OCI-LY7 (cell line): ENCODE results near the gene TMIGD2. TPM values are rescaled to one million over a fixed set of nuclear protein-coding genes. Genes with fewer than 3 reads are reported as not detected.
"Not testable (repeated sequence)": the region's sequence is repeated elsewhere in the genome, so short reads cannot be mapped to it uniquely, and the experiment has no call there.

Experiments
- BruUV-seq: library from RNA; stranded (reverse); fragments of 400-500 nt; replicated peaks from 2 replicates; lab custom pipeline; 2021; lab: Mats Ljungman, UMichigan
- CTCF ChIA-PET: fragments of 300-600 bp; sonication (Branson Sonifier 250); formaldehyde crosslinking; loops from one replicate; lab custom pipeline; 2022; ENCODE audit warnings: antibody characterized with exemption; ENCODE audit not compliant: unreplicated experiment; lab: Charles Lee
- POLR2A ChIA-PET: fragments of 300-600 bp; sonication (Branson Sonifier 250); formaldehyde crosslinking; loops from one replicate; lab custom pipeline; 2022; ENCODE audit warnings: antibody characterized with exemption; lab: Charles Lee
- DNase-seq: peaks from one replicate; pipeline ENCODE4 v3.0.0-alpha.2; 2015; ENCODE audit warnings: low spot score
- H2AFZ ChIP-seq: fragments of 200-600 bp; sonication (generic), shearing (Covaris generic); 2 replicates; pipeline ENCODE4 v1.6.1; 2014; ENCODE audit warnings: mild to moderate bottlenecking, antibody characterized with exemption, low read length, moderate library complexity
- H3K27ac ChIP-seq: fragments of 200-600 bp; sonication (generic); 2 replicates; pipeline ENCODE4 v1.5.1; 2014; ENCODE audit warnings: mixed run types, low read depth, mild to moderate bottlenecking, moderate library complexity, low read length, inconsistent platforms; ENCODE audit not compliant: poor library complexity, severe bottlenecking
- H3K36me3 ChIP-seq: fragments of 200-600 bp; sonication (generic); 2 replicates; pipeline ENCODE4 v1.6.1; 2014; ENCODE audit warnings: mild to moderate bottlenecking, antibody characterized with exemption, low read length, moderate library complexity, mixed read lengths; ENCODE audit not compliant: insufficient read depth
- H3K4me1 ChIP-seq: fragments of 200-600 bp; sonication (generic); 2 replicates; pipeline ENCODE4 v1.5.1; 2014; ENCODE audit warnings: mild to moderate bottlenecking, low read length; ENCODE audit not compliant: insufficient read depth, poor library complexity, severe bottlenecking
- H3K4me2 ChIP-seq: fragments of 200-600 bp; sonication (generic); 2 replicates; pipeline ENCODE4 v1.6.1; 2014; ENCODE audit warnings: mild to moderate bottlenecking, low read length
- H3K4me3 ChIP-seq: fragments of 200-600 bp; sonication (generic); 2 replicates; pipeline ENCODE4 v1.5.1; 2014; ENCODE audit warnings: mild to moderate bottlenecking, low read depth, low read length; ENCODE audit not compliant: poor library complexity, severe bottlenecking
- H3K79me2 ChIP-seq: fragments of 200-600 bp; sonication (generic); 2 replicates; pipeline ENCODE4 v1.6.1; 2016; ENCODE audit warnings: low read depth, mild to moderate bottlenecking, low read length, moderate library complexity, mixed read lengths; ENCODE audit not compliant: insufficient read depth
- H3K9me2 ChIP-seq: fragments of 200-600 bp; sonication (generic); 2 replicates; pipeline ENCODE4 v1.6.1; 2016; ENCODE audit warnings: mild to moderate bottlenecking, low read length, mixed read lengths; ENCODE audit not compliant: insufficient read depth
- H3K9me3 ChIP-seq: fragments of 200-600 bp; sonication (generic); 2 replicates; pipeline ENCODE4 v1.6.1; 2014; ENCODE audit warnings: mild to moderate bottlenecking, mixed run types, low read length, mixed read lengths
- H4K20me1 ChIP-seq: fragments of 200-600 bp; sonication (generic); 2 replicates; pipeline ENCODE4 v1.6.1; 2014; ENCODE audit warnings: mild to moderate bottlenecking, antibody characterized with exemption, low read length, moderate library complexity, mixed read lengths; ENCODE audit not compliant: insufficient read depth
- CTCF ChIP-seq: fragments of 200-600 bp; sonication (generic); conservative IDR thresholded peaks from 2 replicates; pipeline ENCODE4 v1.5.1; 2014; ENCODE audit warnings: mild to moderate bottlenecking, antibody characterized with exemption, low read length, moderate library complexity, mixed read lengths
- EZH2phosphoT487 ChIP-seq: fragments of 200-600 bp; sonication (generic); IDR thresholded peaks from 2 replicates; pipeline ENCODE4 v1.6.1; 2018; ENCODE audit warnings: low read depth, borderline replicate concordance, mild to moderate bottlenecking, mixed run types, antibody characterized with exemption, low read length, moderate library complexity, mixed read lengths
- intact Hi-C: fragments of 100-400 bp; cut with micrococcal nuclease; formaldehyde crosslinking; loops from one replicate; pipeline ENCODE4 v1.10.0; 2022; ENCODE audit not compliant: unreplicated experiment
- total RNA-seq, 2 experiments: library from RNA; depleted of rRNA in 1 of 2; stranded (reverse); fragments of >200 nt in 1 of 2; shearing (Covaris generic) in 1 of 2; gene quantifications; 2 replicates each; pipeline ENCODE4 v1.2.3, GENCODE V29; 2014 to 2022

TMIGD2 gene
- total RNA-seq, 2 experiments from 2014 or later, result 0.44 to 2.7 TPM

DNA sequence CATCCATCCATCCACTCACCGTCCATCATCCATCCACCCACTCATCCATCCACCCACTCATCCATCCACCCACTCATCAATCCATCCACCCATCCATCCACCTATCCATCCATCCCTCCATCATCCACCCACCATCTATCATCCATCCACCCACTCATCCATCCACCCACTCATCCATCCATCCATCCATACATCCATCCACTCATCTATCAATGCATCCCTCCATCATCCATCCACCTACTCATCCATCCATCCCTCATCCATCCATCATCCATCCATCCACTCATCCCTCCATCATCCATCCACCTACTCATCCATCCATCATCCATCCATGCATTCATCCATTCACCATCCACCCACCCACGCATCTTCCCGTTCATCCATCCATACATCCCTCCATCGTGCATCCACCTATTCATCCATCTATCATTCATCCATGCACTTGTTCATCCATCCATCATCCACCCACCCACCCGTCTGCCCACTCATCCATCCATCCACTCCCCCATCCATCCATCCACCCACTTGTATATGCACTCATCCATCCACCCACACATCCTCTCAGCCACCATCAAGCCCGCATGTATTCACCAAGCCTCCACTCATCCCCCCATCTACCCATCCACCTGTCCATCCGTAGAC is 32.9 kb upstream of the TMIGD2 start:
- Histone ChIP-seq H4K20me1 (no peaks in the 10 kb centered on the region), H2AFZ (no peak overlapping the region), H3K36me3 (no peaks in the 10 kb centered on the region), H3K9me3 (no peaks in the 10 kb centered on the region), H3K4me3 (no peak overlapping the region), H3K4me1 (peaks cover 4% of the 10 kb centered on the region), H3K4me2 (no peak overlapping the region), H3K79me2 (no peaks in the 10 kb centered on the region), H3K27ac (no peak overlapping the region), H3K9me2 (no peaks in the 10 kb centered on the region)
- intact Hi-C loops, result no loop called here
- no TSS peak for BruUV-seq
- POLR2A ChIA-PET, result no interaction called here
- no peak for DNase-seq
- CTCF ChIA-PET, result no interaction called here
- no peak for TF ChIP-seq EZH2phosphoT487
- TF ChIP-seq CTCF, result no peak

DNA sequence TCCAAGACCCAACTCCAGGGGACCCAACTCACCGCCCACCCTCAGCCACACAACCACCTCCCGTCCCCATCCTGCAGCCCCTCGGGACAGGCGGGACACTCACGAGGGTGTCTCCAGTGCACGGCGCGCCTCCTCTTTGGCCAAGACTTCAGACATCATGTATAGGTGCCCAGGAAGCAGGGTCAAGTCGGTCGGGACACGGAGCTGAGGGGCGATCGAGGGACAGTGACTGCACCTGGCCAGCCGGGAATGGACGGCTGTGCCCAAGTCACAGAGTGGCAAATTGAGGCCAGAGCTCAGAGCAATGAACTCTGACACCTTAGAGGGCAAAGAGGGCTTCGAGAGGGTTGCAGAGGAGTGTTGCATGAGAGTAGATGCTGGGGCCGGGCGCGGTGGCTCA is 27.7 kb upstream of the TMIGD2 start:
- Histone ChIP-seq H3K4me1 (peaks cover 8% of the 10 kb centered on the region), H3K79me2 (no peaks in the 10 kb centered on the region), H4K20me1 (no peaks in the 10 kb centered on the region), H3K4me2 (no peak overlapping the region), H3K36me3 (no peaks in the 10 kb centered on the region), H3K27ac (no peak overlapping the region), H2AFZ (no peak overlapping the region), H3K9me3 (no peaks in the 10 kb centered on the region), H3K9me2 (no peaks in the 10 kb centered on the region), H3K4me3 (no peak overlapping the region)
- BruUV-seq, result no TSS peak
- CTCF ChIA-PET, result no interaction called here
- no peak for TF ChIP-seq EZH2phosphoT487
- TF ChIP-seq CTCF, result no peak
- no peak for DNase-seq
- intact Hi-C loops, result no loop called here
- POLR2A ChIA-PET, result no interaction called here

- H3K4me3 ChIP-seq, H3K27ac ChIP-seq, H3K4me2 ChIP-seq, H4K20me1 ChIP-seq, intact Hi-C loops, H3K9me2 ChIP-seq, H3K9me3 ChIP-seq, H3K36me3 ChIP-seq, H3K4me1 ChIP-seq, POLR2A ChIA-PET, BruUV-seq, H2AFZ ChIP-seq, DNase-seq, H3K79me2 ChIP-seq, CTCF ChIA-PET: not testable (repeated sequence)
Observed at GRCh38 chr19:4328991-4329681, 26.9 kb upstream of the TMIGD2 start.
